ENCODE results near the gene UBE3D.

Gene UBE3D

GRCh38 chr6:82878812-82879211 is 186.8 kb downstream of the UBE3D start:
- DNase-seq (ENCODE audit: low read depth in 1 of 2, low spot score in 1 of 2): no peak
- TF ChIP-seq POLR2AphosphoS5 (IDR thresholded peaks at IDR 0.05; ENCODE audit: low read depth) (no peak), SPI1 (IDR thresholded peaks at IDR 0.05; ENCODE audit: borderline replicate concordance, low read depth) (no peak), REST (IDR thresholded peaks at IDR 0.05; ENCODE audit: insufficient replicate concordance, low read depth) (no peak), GABPA (IDR thresholded peaks at IDR 0.05; ENCODE audit: low read depth) (no peak)
- no peak overlapping the region for H3K4me3 ChIP-seq (replicated peaks; ENCODE audit: insufficient read depth, low read length)
- H3K27ac ChIP-seq (replicated peaks): no peak overlapping the region
- H3K27me3 ChIP-seq (ENCODE audit: insufficient read depth, poor library complexity, severe bottlenecking): no peaks in the 10 kb centered on the region

DNA sequence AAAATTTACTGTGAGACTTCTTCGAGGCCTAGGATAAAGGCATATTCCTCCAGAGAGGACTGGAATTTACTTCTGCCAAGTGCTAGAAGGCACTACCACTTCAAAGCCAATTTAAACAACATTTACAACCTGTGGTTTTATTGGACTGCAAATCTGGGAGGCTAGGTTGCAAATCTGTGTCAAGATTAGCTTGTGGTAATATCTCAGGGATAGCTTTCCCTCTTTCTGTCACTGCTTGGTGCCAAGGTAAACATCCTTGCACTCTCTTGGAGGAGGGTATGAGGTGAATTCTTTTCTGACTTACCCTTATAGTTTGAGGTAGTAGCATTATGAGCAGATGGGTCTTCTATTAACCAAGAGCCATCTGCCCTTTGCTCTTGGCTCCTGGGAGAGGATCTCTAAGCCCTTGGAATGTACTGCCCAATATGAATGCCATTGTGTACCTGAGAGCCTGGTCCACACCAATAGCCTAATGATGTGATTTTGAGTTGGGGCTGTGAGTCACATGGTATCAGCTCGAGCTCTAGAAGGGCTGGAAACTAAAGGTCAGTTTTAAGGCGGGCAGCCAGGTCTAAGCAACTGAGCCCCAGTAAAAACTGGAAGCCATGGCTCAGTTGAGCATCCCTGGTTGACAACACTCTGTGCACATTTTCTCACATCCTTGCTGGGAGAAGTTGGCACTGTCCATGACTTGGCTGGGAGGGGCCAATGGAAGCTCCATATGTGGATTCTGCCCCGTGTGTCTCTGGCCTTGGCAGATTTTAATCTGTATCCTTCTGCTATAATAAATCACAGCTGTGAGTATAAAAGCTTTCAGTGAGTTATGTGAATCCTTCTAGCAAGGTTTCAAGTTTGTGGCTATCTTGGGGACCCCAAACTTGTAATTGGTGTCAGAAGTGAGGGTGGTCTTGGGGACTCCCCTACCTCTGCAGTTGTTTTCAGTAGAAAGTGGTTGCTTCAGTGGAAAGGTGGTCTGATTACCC is 188.1 kb downstream of the UBE3D start:
- TF ChIP-seq POLR2AphosphoS5 (IDR thresholded peaks at IDR 0.05; ENCODE audit: low read depth) (no peak), REST (IDR thresholded peaks at IDR 0.05; ENCODE audit: insufficient replicate concordance, low read depth) (no peak), CTCF (IDR thresholded peaks at IDR 0.05; ENCODE audit: insufficient read depth, low read length) (no peak), SPI1 (IDR thresholded peaks at IDR 0.05; ENCODE audit: borderline replicate concordance, low read depth) (no peak), GABPA (IDR thresholded peaks at IDR 0.05; ENCODE audit: low read depth) (no peak)
- H3K27ac ChIP-seq (replicated peaks): no peak overlapping the region
- DNase-seq (ENCODE audit: low read depth in 1 of 2, low spot score in 1 of 2): no peak
- no peaks in the 10 kb centered on the region for H3K27me3 ChIP-seq (ENCODE audit: insufficient read depth, poor library complexity, severe bottlenecking)
- no peak overlapping the region for H3K4me3 ChIP-seq (replicated peaks; ENCODE audit: insufficient read depth, low read length)

DNA sequence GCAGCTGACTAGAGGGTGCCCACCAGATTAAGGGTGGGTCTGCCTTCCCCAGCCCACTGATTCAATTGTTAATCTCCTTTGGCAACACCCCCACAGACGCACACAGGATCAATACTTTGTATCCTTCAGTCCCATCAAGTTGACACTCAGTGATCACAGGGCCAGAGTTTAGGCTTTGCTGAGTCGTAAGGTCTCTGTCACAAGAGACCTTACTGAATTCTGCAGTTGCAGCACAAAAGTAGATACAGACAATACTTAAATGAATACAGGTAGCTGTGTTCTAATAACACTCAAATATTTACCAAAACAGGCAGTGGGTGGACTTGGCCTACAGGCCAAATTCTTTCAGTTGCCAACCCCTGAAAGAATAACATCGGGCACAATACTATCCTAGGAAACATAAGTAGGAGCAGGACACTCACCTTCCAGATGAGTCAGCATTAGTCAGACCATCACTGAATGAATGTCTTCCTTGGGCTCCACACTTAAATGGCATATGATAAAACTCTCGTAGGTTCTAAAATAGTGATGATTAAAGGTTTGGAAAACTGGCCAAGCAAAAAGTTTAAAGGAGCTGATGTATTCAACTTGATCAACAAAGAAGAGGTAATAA is 190.0 kb downstream of the UBE3D start:
- no peak for DNase-seq (ENCODE audit: low read depth in 1 of 2, low spot score in 1 of 2)
- Histone ChIP-seq H3K27ac (replicated peaks) (no peak overlapping the region), H3K4me3 (replicated peaks; ENCODE audit: insufficient read depth, low read length) (no peak overlapping the region), H3K27me3 (ENCODE audit: insufficient read depth, poor library complexity, severe bottlenecking) (no peaks in the 10 kb centered on the region)
- TF ChIP-seq SPI1 (IDR thresholded peaks at IDR 0.05; ENCODE audit: borderline replicate concordance, low read depth) (no peak), CTCF (IDR thresholded peaks at IDR 0.05; ENCODE audit: insufficient read depth, low read length) (no peak), REST (IDR thresholded peaks at IDR 0.05; ENCODE audit: insufficient replicate concordance, low read depth) (no peak), GABPA (IDR thresholded peaks at IDR 0.05; ENCODE audit: low read depth) (no peak), POLR2AphosphoS5 (IDR thresholded peaks at IDR 0.05; ENCODE audit: low read depth) (no peak)
